HG03135 (cell line): ENCODE data around the gene RNF144B.

Experiments
- ATAC-seq: cut with Tn5 transposase; IDR thresholded peaks from one replicate; pipeline ENCODE4 v1.9.1; 2021; ENCODE audit warnings: mild to moderate bottlenecking, moderate library complexity; ENCODE audit not compliant: unreplicated experiment

Gene RNF144B

GRCh38 chr6:18506382-18507017 is 119.3 kb downstream of the RNF144B start:
- no peak for ATAC-seq

GRCh38 chr6:18507018-18507415 is 119.9 kb downstream of the RNF144B start:
- ATAC-seq: no peak

GRCh38 chr6:18507561-18507960 is 120.4 kb downstream of the RNF144B start:
- ATAC-seq: no peak

GRCh38 chr6:18509871-18510643 is 122.9 kb downstream of the RNF144B start:
- ATAC-seq: no peak

DNA sequence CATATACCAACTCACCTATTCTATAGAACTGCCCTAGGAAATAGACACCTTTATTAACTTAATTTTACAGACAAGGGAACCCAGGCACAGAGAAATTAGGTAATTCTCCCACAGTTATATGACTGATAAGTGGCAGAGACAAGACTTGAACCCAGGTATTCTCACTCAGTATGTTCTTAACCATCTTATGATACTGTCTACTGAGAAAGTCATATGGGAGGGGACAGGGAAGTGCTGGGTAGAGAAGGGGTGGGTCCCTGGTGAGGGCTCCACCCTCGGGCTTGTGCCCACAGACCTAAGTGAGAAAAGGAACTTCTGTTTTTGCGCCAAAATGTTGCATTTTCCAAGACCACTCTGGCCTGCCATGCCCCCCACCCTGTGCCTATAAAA is 123.5 kb downstream of the RNF144B start:
- no peak for ATAC-seq

DNA sequence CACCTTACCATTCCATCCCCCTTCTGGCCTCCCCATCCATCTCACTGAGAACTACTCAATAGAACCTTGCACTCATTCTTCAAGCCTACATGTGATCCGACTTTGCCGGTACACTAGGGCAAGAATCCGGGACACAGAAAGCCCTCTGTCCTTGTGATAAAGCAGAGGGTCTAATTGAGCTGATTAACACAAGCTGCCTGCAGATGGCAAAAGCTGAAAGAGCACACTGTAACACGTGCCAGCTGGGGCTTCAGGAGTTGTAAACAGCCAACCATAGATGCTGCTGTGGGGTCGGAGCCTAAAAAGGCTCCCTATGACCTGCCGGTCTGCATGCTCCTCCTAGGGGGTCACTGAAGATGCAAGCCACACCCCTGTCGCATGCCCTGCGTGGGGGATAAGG is 124.1 kb downstream of the RNF144B start:
- ATAC-seq: no peak

GRCh38 chr6:18513253-18513798 is 126.2 kb downstream of the RNF144B start:
- ATAC-seq: no peak

DNA sequence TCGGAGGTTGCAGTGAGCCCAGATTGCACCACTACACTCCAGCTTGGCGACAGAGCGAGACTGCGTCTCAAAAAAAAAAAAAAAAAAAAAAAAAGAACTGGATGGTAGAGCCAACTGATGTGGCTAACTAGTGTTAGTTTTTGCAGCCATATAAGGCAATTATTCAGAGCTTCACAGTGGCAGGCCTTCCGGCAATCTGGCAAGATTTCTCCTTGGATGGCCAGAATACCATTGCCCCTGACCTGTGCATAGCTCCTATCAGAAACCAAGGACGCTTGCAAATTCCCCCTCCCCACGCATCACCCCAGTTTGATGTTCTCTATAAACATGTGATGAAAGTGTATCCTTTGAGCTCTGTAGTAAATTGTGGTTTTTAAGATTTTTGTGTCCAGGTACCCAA is 127.0 kb downstream of the RNF144B start:
- no peak for ATAC-seq

DNA sequence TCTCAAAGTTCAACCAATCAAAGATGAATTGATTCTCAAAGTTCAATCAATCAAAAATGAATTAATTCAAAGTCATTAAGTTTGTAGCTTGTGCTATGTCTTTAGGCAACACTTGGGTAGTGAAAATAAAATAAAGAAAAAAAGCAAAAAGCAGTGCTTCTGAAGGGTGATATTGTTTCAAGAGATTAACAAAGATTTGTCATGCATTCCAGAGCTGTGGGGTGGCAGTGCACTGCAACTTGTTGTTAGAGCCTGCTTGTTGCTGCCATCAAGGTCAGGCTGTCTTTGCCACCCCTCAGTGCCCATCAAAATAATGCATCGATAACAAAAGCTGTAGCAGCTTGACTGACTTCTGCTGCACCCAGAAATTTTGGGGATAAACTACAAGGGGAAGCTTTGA is 128.6 kb downstream of the RNF144B start:
- no peak for ATAC-seq
